Suppressor macrophage treated with lipopolysaccharide for 1 hour (primary cell): ENCODE results near the gene TOMM20L.
A peak's percentile ranks its signal among the peaks of the same experiment; 100 is the strongest.

Experiments used
- DNase-seq, 3 donors: peaks; one replicate each; pipeline ENCODE4 v3.0.0-alpha.2; 2020 to 2022

The TOMM20L gene

DNA sequence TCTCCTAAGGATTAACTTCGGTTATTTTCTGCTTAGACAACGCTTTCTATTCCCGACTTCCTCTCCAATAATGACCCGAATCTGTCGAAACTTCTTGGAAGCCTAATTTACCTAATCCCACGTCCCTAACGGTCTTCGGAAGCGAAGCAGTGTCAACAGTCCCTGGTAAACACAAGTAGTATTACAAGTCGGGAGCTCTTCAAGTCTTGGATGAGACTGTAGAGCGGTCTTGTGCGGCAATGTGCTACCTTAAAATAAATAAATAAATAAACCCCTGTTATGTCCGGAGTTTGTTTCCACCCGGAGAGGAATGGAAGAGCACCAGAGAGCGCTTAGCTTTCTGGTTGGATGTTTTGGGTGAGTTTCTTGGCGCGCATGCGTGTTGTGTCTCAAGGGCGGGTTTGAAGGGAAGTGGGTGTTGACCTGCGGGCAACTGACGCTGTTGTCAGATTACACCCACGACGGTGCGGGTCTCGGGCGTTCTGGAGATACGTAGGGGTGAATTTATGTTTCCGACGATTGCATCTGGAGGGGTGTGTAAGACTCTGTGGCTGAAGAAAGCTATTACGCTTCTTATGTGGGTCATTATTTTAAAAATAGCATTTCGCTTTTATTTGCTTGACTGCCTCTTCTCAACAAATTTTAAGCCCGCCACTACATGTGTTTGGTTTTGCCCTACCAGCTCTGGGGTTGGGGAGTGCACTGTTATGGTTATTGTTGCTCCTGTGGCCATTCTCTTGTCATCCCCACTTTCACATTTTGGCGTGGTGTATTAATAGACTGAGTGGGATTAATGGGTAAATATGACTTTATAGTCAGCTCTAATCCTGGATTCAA, 31.8 kb downstream of the TOMM20L start, which contains the start of the genes KIAA0586 and TIMM9:
Gene KIAA0586 (plus strand): TSS at position 439 of the 837 bp plus-strand sequence. CDS start 546 bp downstream, outside the sequence.
Gene TIMM9 (minus strand): TSS at position 251 of the 837 bp plus-strand sequence. CDS start 15,586 bp downstream, outside the sequence.
- peak; percentile 97 to 99 (median 99) for DNase-seq

DNA sequence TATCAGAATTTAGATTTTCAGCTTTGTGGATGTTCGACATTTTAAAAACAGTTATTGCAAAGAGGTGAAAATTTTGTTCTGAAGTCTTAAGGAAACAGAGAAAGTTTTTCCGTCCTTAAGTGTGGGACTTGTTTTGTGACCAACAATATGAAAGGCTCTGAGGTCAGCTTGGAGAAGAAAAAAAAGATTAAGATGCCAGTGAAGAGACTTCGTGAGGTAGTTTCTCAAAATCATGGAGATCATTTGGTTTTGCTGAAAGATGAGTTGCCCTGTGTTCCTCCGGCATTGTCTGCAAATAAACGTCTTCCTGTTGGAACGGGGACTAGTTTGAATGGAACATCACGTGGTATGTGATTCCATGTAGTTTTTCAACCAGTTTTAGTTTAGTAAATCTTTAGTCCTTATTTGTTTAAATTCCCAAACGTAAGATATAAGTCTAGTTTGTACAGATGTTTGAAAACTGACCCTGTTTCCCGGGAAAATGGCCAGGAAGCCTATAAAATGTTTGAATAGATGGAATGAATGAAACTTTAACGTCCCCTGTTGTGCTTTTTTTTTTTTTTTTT, 32.5 kb downstream of the TOMM20L start:
- DNase-seq = peak; percentile 33 to 53 (median 48)

DNA sequence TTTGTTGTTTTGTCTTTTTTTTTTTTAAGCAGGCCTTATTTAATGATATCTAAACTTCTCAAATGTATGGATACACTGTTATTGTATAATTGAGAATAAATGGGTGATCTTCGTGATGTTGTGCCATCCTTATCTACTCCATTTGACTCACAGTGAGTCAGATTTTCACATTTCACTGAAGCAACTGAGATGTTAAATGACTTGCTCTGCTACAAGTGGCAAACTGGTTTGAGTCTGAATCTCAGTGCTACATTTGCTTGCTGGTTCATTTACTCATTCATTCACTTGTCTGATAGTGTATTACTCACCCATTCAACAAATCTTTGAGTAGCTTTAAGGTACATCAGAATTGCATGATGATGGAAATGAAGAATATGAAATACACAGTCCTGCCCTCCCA, 34.4 kb downstream of the TOMM20L start:
- DNase-seq = no peak

DNA sequence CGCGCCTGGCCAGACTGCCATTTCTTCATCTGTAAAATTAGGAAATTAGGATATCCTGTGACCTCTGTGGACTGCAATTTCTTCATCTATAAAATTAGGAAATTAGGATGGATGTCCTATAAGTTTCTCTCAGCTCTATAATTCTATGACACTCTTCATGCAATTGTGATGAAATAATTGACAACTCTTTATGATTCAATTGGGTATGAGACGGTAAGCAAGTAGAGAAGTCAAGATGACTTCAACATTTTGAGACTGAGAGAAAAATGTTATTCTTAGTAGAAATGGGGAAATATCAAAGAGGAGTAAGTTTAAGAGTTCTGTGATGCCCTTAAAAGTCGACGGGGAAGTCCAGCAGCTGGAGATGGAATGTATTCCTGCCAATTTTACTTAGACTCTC, 43.7 kb downstream of the TOMM20L start:
- peak; percentile 18 to 72 (median 44) for DNase-seq

DNA sequence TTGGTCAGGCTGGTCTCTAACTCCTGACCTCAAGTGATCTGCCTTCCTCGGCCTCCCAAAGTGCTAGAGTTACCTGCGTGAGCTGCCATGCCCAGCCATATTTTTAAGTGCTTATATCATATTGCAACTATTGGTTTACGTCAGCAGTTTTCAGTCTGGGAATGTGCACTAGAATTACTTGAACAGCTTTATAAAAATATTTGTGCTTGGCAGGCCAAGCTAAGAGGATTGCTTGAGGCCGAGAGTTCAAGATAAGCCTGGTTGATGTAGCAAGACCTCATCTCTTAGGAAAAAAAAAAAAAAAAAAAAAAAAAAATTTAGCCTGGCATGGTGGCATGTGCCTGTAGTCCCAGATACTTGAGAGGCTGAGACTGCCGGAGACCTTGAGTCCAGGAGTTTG, 48.9 kb downstream of the TOMM20L start:
- DNase-seq = no peak

DNA sequence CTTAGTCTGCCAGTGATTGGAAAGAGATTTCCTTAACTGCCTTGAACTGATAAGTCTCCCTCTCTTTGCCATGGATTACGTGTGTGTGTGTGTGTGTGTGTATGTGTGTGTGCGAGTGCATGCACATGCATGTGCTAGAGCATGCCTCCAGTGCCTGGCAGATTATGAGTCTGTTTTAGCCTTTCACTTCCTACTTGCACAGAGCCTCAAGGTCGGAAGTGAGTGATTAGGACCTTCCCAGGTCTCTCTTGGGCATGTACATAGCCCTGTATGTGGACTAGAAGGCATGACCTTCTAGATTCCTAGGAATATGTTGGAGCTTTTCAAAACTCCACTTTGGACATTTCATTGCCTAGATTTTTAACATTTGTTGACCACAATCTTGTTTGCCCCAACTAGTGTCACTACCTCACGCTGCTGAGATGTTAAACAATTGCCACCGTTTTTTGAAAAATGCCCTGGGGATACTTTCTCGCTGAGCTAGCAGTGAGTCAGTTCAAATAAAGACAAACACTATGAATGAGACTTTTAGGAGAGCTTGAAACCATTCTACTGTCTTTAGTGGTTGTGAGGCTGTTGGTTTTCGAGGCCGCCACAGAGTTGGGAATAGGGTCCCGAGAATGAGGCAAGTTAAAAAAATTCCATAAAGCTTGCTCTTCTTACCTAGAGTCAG, 60.0 kb downstream of the TOMM20L start:
- no peak for DNase-seq
